GM12878 (cell line): ENCODE results near the gene MGST3.

Experiments used
- CBX3 ChIP-seq: fragments of 200-600 bp; sonication (generic); IDR thresholded peaks from 2 replicates; pipeline ENCODE4 v1.6.1; 2016; ENCODE audit warnings: low read depth, borderline replicate concordance
- ESRRA ChIP-seq: IDR thresholded peaks from 2 replicates; pipeline ENCODE4 v1.6.1; 2012; ENCODE audit warnings: mild to moderate bottlenecking, low read length, improper control_type of control experiment
- HCFC1 ChIP-seq: fragments of 150-350 bp; IDR thresholded peaks from 2 replicates; pipeline ENCODE4 v1.6.1; 2014; ENCODE audit warnings: low read length
- MAX ChIP-seq: IDR thresholded peaks from 2 replicates; pipeline ENCODE4 v1.6.1; 2012; ENCODE audit warnings: low read depth, low read length, improper control_type of control experiment
- NRF1 ChIP-seq: conservative IDR thresholded peaks from 2 replicates; pipeline ENCODE4 v1.6.1; 2011; ENCODE audit warnings: mild to moderate bottlenecking, low read depth, low read length, improper control_type of control experiment
- SMAD1 ChIP-seq: fragments of 450-650 bp; IDR thresholded peaks from 2 replicates; pipeline ENCODE4 v1.6.1; 2018; ENCODE audit warnings: mild to moderate bottlenecking, low read depth; ENCODE audit not compliant: partially characterized antibody
- TCF12 ChIP-seq: IDR thresholded peaks from 2 replicates; pipeline ENCODE4 v1.6.1; 2011; ENCODE audit warnings: low read depth, mild to moderate bottlenecking, low read length
- ZBED1 ChIP-seq: IDR thresholded peaks from 2 replicates; pipeline ENCODE4 v1.6.1; 2016; ENCODE audit warnings: borderline replicate concordance
- TF ChIP-seq, protein P1 (sequence below): IDR thresholded peaks from 2 replicates; pipeline ENCODE4 v1.6.1; 2012; ENCODE audit warnings: low read depth, low read length, improper control_type of control experiment
- TF ChIP-seq, protein P2 (sequence below): IDR thresholded peaks from 2 replicates; pipeline ENCODE4 v1.6.1; 2011; ENCODE audit warnings: mild to moderate bottlenecking, low read depth, low read length, moderate library complexity; ENCODE audit not compliant: insufficient replicate concordance
- TF ChIP-seq, protein P3 (sequence below): IDR thresholded peaks from 2 replicates; pipeline ENCODE4 v1.6.1; 2011; ENCODE audit warnings: low read depth, mild to moderate bottlenecking, low read length, moderate library complexity, borderline replicate concordance; ENCODE audit errors: extremely low read depth

DNA sequence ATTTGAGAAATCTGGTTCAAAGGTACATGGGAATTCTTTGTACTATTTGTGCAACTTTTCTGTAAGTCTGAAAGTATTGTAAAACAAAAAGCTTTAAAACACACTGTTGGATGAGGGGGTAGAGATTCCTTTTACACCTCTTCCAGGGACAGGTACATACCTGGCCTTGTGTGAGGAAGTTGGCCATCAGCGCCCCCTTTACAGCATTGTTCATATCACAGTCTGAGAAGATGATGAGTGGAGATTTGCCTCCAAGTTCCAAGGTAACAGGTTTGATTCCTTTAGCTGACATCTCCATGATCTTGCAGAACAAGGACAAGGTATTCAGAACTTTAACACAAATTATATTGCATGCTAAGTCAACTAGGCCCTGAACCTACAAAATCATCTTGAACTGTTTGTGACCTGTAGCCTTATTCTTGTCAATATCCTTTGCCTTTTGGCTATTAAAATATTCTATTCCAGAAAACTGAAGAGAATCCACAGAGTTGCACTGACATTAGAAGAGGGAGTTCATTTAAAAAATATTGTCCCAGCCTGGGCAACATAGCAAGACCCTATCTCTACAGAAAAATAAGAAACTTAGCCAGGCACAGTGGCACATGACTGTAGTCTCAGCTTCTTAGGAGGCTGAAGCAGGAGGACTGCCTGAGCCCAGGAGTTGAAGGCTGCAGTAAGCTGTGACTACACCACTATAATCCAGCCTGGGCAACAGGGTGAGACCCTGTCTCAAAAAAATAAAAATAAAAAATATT is 48.4 kb downstream of the MGST3 start:
- TF ChIP-seq ESRRA (no peak), MAX (no peak), NRF1 (no peak), HCFC1 (no peak), TCF12 (no peak), ZBED1 (no peak), SMAD1 (no peak), CBX3 (no peak)
- TF ChIP-seq, protein P1, sequence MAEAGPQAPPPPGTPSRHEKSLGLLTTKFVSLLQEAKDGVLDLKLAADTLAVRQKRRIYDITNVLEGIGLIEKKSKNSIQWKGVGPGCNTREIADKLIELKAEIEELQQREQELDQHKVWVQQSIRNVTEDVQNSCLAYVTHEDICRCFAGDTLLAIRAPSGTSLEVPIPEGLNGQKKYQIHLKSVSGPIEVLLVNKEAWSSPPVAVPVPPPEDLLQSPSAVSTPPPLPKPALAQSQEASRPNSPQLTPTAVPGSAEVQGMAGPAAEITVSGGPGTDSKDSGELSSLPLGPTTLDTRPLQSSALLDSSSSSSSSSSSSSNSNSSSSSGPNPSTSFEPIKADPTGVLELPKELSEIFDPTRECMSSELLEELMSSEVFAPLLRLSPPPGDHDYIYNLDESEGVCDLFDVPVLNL = no peak
- TF ChIP-seq, protein P2, sequence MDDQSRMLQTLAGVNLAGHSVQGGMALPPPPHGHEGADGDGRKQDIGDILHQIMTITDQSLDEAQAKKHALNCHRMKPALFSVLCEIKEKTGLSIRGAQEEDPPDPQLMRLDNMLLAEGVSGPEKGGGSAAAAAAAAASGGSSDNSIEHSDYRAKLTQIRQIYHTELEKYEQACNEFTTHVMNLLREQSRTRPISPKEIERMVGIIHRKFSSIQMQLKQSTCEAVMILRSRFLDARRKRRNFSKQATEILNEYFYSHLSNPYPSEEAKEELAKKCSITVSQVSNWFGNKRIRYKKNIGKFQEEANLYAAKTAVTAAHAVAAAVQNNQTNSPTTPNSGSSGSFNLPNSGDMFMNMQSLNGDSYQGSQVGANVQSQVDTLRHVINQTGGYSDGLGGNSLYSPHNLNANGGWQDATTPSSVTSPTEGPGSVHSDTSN = no peak
- TF ChIP-seq, protein P3, sequence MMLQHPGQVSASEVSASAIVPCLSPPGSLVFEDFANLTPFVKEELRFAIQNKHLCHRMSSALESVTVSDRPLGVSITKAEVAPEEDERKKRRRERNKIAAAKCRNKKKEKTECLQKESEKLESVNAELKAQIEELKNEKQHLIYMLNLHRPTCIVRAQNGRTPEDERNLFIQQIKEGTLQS = no peak
